KBM-7 (cell line): Measurements from ENCODE around the gene PUM1.

Source experiments
- DNase-seq: peaks from one replicate; pipeline ENCODE4 v3.0.0-alpha.2; 2015
- in situ Hi-C: fragments of 300-500 bp; cut with MboI; formaldehyde crosslinking; loops from 2 replicates; pipeline ENCODE4 v1.14.3; 2020; ENCODE audit warnings: low sequenced_read_pairs, low pct_unique_long_range_greater_than_20kb, mixed read lengths

PUM1 gene

GRCh38 chr1:30890502-30891226, 174.9 kb downstream of the PUM1 start:
- in situ Hi-C loops = no loop called here
- no peak for DNase-seq

GRCh38 chr1:30889511-30889910, 176.0 kb downstream of the PUM1 start:
- in situ Hi-C loops = no loop called here

GRCh38 chr1:30888975-30889374, 176.5 kb downstream of the PUM1 start:
- in situ Hi-C loops = no loop called here
- no peak for DNase-seq

More at GRCh38 chr1:30889511-30889910, 176.0 kb downstream of the PUM1 start:
- no peak for DNase-seq

GRCh38 chr1:30888391-30888790, 177.1 kb downstream of the PUM1 start:
- DNase-seq = no peak
- in situ Hi-C loops = no loop called here

GRCh38 chr1:30887485-30888315, 177.8 kb downstream of the PUM1 start:
- in situ Hi-C loops = no loop called here
- DNase-seq = no peak

GRCh38 chr1:30886710-30887428, 178.6 kb downstream of the PUM1 start:
- no peak for DNase-seq

GRCh38 chr1:30885570-30886522, 179.7 kb downstream of the PUM1 start:
- in situ Hi-C loops = no loop called here

More at GRCh38 chr1:30886710-30887428, 178.6 kb downstream of the PUM1 start:
- in situ Hi-C loops = no loop called here

GRCh38 chr1:30884723-30885122, 180.8 kb downstream of the PUM1 start:
- in situ Hi-C loops = no loop called here
- no peak for DNase-seq

More at GRCh38 chr1:30885570-30886522, 179.7 kb downstream of the PUM1 start:
- no peak for DNase-seq

GRCh38 chr1:30883389-30884172, 181.9 kb downstream of the PUM1 start:
- no peak for DNase-seq
- in situ Hi-C loops = no loop called here

GRCh38 chr1:30882678-30883388, 182.7 kb downstream of the PUM1 start:
- DNase-seq = no peak
- in situ Hi-C loops = no loop called here
